Thyroid gland (tissue), 4 donors: ENCODE results near the gene YARS1. TPM values are rescaled to one million over a fixed set of nuclear protein-coding genes. Genes with fewer than 3 reads are reported as not detected.
A peak's percentile ranks its signal among the peaks of the same experiment; 100 is the strongest.

Source experiments
- DNase-seq, 2 donors: peaks; one replicate each; pipeline ENCODE4 v3.0.0-alpha.2; 2019
- H3K27ac ChIP-seq, 3 donors: fragments of 200-600 bp; sonication (generic); 1 replicate in 2 of 3; 2 replicates in 1 of 3; pipeline ENCODE4 v1.5.1; 2016 to 2019; ENCODE audit warnings: mild to moderate bottlenecking in 1 of 3, moderate library complexity in 1 of 3
- H3K27me3 ChIP-seq: fragments of 200-600 bp; sonication (generic); one replicate; pipeline ENCODE4 v1.5.1; 2019
- H3K36me3 ChIP-seq, 2 donors: fragments of 200-600 bp; sonication (generic); one replicate each; pipeline ENCODE4 v1.5.1; 2016 to 2019
- H3K4me1 ChIP-seq, 2 donors: fragments of 200-600 bp; sonication (generic); one replicate each; pipeline ENCODE4 v1.5.1; 2017 to 2019
- H3K4me3 ChIP-seq, 3 donors: fragments of 200-600 bp; sonication (generic); replicated peaks in 1 of 3; 1 replicate in 2 of 3; 2 replicates in 1 of 3; pipeline ENCODE4 v1.5.1; 2016; ENCODE audit warnings: mild to moderate bottlenecking in 1 of 3
- H3K9me3 ChIP-seq: fragments of 200-600 bp; sonication (generic); one replicate; pipeline ENCODE4 v1.5.1; 2017
- CTCF ChIP-seq, 6 experiments: fragments of 200-600 bp in 3 of 6; fragments of 450-650 bp in 3 of 6; sonication (generic) in 3 of 6; IDR thresholded peaks; one replicate each; pipeline ENCODE4 v1.5.1; 2016 to 2019; ENCODE audit warnings: antibody characterized with exemption in 6 of 6, mild to moderate bottlenecking in 2 of 6, inconsistent platforms in 1 of 6, moderate library complexity in 1 of 6
- POLR2A ChIP-seq, 2 donors: fragments of 450-650 bp; IDR thresholded peaks; one replicate each; pipeline ENCODE4 v1.6.1; 2017; ENCODE audit warnings: antibody characterized with exemption in 2 of 2, mild to moderate bottlenecking in 2 of 2, moderate library complexity in 1 of 2
- WGBS, 2 donors: methylation state at CpG; one replicate each; pipeline ENCODE4 v1.1.5; 2017; 5-methylcytosine and 5-hydroxymethylcytosine counted together
- intact Hi-C: fragments of 100-400 bp; cut with DNase I; formaldehyde crosslinking; loops from one replicate; pipeline ENCODE4 v1.15.1; 2023
- total RNA-seq, 4 donors: library from RNA; depleted of rRNA; stranded (reverse); fragments of >200 nt; gene quantifications; one replicate each; pipeline ENCODE4 v1.2.3, GENCODE V29; 2016

The YARS1 gene
- total RNA-seq, 4 donors from 2014 or later: 42.8 to 76.0 (median 50.3) TPM

GRCh38 chr1:32830092-32830852 is 13.1 kb upstream of the YARS1 start:
- Histone ChIP-seq H3K27ac (peak overlapping the region in 1 of 3 donors; percentile 25), H3K27me3 (no peaks in the 10 kb centered on the region), H3K4me3 (no peak overlapping the region), H3K36me3 (peaks cover 50 to 56% of the 10 kb centered on the region in 2 donors), H3K9me3 (no peaks in the 10 kb centered on the region), H3K4me1 (peaks cover 0 to 16% of the 10 kb centered on the region in 2 donors)
- no peak for DNase-seq
- no peak for TF ChIP-seq POLR2A (IDR thresholded peaks at IDR 0.05)
- WGBS, 2 donors: 47 to 58% methylated on average over 6 of the region's 6 CpGs
- intact Hi-C loops: no loop called here

- WGBS, 2 donors: 94 to 95% methylated on average over 7 of the region's 7 CpGs
Measured at GRCh38 chr1:32828341-32828740, 11.2 kb upstream of the YARS1 start.

GRCh38 chr1:32825181-32825580 is 8.0 kb upstream of the YARS1 start:
- Histone ChIP-seq H3K9me3 (no peaks in the 10 kb centered on the region), H3K36me3 (peaks cover 33% of the 10 kb centered on the region in 2 donors), H3K27me3 (no peaks in the 10 kb centered on the region), H3K27ac (no peak overlapping the region), H3K4me3 (no peak overlapping the region), H3K4me1 (peaks cover 0 to 11% of the 10 kb centered on the region in 2 donors)
- DNase-seq: no peak
- intact Hi-C loops: no loop called here
- WGBS, 2 donors: 86 to 92% methylated on average over 3 of the region's 3 CpGs
- TF ChIP-seq POLR2A (IDR thresholded peaks at IDR 0.05) (no peak), CTCF (IDR thresholded peaks at IDR 0.05) (no peak)

More at GRCh38 chr1:32828341-32828740, 11.2 kb upstream of the YARS1 start:
- Histone ChIP-seq H3K36me3 (peaks cover 43 to 48% of the 10 kb centered on the region in 2 donors), H3K27ac (no peak overlapping the region), H3K9me3 (no peaks in the 10 kb centered on the region), H3K27me3 (no peaks in the 10 kb centered on the region), H3K4me3 (no peak overlapping the region), H3K4me1 (peaks cover 0 to 16% of the 10 kb centered on the region in 2 donors)
- no peak for DNase-seq
- TF ChIP-seq POLR2A (IDR thresholded peaks at IDR 0.05): no peak
- TF ChIP-seq CTCF (IDR thresholded peaks at IDR 0.05): peak in 1 of 6 experiments; percentile 8
- intact Hi-C loops: no loop called here

- no peak for DNase-seq
- H3K4me1 ChIP-seq: peaks cover 25 to 41% of the 10 kb centered on the region in 2 donors
- peak overlapping the region in 2 of 3 donors; percentile 70 to 73 for H3K4me3 ChIP-seq
- H3K27me3 ChIP-seq: no peaks in the 10 kb centered on the region
- WGBS, 2 donors: 70 to 73% methylated on average over 11 of the region's 11 CpGs
- intact Hi-C loops: no loop called here
- no peaks in the 10 kb centered on the region for H3K36me3 ChIP-seq
- TF ChIP-seq CTCF (IDR thresholded peaks at IDR 0.05) (no peak), POLR2A (IDR thresholded peaks at IDR 0.05) (no peak)
- peak overlapping the region; percentile 86 to 95 (median 91) for H3K27ac ChIP-seq
- no peaks in the 10 kb centered on the region for H3K9me3 ChIP-seq
Measured at GRCh38 chr1:32818804-32819541, 1.8 kb upstream of the YARS1 start.

GRCh38 chr1:32817815-32818786 is 943 bp upstream of the YARS1 start:
- TF ChIP-seq POLR2A (IDR thresholded peaks at IDR 0.05): peak; percentile 7 to 53
- peak in 1 of 6 experiments; percentile 4 for TF ChIP-seq CTCF (IDR thresholded peaks at IDR 0.05)
- Histone ChIP-seq H3K9me3 (no peaks in the 10 kb centered on the region), H3K36me3 (no peaks in the 10 kb centered on the region), H3K4me1 (peaks cover 25 to 41% of the 10 kb centered on the region in 2 donors), H3K4me3 (peak overlapping the region; percentile 65 to 73 (median 70)), H3K27me3 (no peaks in the 10 kb centered on the region), H3K27ac (peak overlapping the region; percentile 86 to 95 (median 91))
- intact Hi-C loops: no loop called here
- 1 to 4% methylated on average over 21 to 44 of the region's 51 CpGs for WGBS, 2 donors
- peak; percentile 96 for DNase-seq
